Activated CD4-positive, alpha-beta T cell treated with anti-CD3 and anti-CD28 coated beads, Interleukin-2, Interleukin-4, amounts not matched to agents 100 ng/mL and 50 ng/mL, durations not matched to agents 16 hours and 8 hours (primary cell): ENCODE results near the gene PWWP2B.

ENCODE experiments used
- DNase-seq: peaks from one replicate; pipeline ENCODE4 v3.0.0-alpha.2; 2020; ENCODE audit warnings: low spot score

Gene PWWP2B

DNA sequence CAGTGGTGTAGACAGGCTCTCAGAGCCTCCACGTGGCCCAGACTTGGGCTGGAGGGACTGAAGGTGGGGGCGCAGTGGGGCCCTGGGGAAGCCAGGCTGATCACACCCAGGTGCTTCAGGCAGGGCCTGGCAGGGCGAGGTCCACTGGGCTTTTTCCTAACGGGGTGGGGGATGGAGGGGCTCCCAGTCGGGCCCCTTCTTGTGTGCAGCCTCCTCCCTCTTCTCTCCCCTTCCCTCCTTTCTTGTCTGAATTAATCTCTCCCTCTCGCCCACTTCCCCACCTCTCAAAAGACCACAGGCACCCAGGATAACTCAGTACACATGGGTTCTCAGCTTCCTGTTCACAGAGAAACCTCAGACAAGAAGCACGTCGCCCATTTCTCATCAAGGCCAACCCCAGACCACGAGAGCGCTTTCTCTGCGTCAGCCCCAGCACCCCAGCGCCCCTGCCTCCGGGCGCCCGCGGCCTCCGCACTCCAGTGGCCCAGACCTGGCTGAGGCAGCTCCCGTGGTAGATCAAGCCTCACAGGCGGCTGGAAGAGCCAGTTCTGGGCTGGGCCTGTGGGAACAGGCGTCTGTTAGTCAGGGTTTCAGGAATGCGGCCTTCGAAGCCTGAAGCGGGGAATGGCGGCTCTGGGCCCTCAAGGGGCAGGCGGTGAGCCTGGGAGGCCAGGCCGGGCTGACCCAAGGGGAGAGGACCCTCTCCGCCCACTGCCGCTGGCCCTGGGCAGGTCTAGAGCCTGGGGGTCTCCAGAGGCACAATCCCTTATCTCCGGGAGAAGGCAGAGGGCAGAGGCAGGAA, 50.6 kb downstream of the PWWP2B start:
- DNase-seq = peak; percentile 70

DNA sequence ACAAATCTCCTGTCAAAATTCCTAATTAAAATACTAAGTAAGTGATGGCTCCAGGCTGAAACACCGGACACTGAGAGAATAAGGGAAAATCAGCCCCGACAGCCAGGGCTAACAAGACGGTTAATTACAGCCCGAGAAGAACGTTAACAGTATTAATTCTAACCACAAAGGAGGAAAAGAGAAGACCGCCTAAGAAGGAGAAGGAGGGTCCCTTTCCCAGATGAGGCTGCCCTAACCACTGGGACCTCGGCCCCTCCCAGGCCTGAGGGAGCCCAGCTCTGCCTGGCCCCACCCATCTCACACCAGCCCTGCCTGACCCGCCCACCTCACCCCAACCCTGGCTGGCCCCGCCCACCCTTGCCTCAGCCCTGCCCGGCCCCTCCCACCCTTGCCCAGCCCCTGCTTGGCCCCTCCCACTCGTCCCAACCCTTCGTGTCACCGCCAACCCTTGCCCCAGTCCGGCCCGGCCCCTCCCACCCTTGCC, 51.3 kb downstream of the PWWP2B start:
- peak; percentile 74 for DNase-seq

DNA sequence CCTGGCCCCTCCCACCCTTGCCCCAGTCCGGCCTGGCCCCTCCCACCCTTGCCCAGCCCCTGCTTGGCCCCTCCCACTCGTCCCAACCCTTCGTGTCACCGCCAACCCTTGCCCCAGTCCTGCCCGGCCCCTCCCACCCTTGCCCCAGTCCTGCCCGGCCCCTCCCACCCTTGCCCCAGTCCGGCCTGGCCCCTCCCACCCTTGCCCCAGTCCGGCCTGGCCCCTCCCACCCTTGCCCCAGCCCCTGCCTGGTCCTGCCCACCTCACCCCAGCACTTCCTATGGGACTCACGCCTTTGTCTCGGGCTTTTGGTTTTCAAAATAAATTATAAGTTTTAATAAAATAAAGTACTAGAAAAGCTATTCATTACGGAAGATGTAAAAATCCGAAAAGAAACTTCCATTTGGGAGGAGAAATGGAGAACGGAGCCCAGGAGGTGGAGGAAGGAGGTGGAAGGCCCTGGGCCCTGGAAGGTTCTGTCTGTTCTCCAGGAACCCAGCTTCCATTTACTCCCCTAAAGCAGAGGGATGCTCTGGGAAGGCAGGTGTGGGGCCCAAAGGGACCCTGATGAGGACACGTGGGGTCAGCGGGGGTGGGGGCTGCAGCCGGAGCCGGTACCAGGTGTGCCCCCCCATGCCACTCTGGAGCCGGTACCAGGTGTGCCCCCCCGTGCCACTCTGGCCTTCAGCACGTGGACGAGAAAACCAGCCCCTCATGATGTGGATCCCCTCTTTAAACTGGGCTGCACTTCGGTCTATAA, 52.2 kb downstream of the PWWP2B start:
- no peak for DNase-seq

DNA sequence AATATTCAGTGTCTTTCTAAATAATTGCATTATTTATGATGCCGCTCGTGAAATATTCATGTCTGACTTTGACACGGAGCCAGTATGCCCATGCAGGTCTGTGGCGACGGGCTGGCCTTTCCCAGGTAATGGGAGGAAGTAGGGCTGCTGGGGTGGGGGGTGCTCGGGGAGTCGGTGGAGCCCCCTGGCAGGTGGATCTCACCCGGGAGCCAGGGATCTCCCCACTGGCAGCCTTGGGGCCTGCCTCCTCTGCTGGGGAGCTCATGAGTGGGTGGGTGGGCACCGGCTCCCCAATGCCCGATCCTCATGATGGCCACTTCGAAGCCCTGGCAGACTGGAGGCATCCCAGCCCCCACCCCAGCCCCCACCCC, 52.8 kb downstream of the PWWP2B start:
- no peak for DNase-seq

DNA sequence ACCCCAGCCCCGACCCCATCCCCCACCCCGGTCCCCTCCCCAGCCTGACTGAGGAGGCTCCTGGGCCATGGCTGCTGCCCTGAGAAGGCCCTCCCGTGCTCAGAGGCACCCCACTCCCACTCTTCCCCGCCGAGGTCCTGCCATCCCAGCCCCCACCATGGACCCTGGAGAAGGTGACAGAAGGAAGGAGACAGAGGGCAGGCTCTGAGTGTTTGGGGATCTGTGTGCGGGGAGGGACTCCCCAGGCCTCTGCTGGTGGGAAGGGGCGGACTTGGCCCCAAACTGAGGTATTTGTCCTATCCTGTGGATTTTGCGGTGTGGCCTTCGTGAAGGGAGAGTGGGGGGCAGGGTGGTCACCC, 53.4 kb downstream of the PWWP2B start:
- DNase-seq = no peak

DNA sequence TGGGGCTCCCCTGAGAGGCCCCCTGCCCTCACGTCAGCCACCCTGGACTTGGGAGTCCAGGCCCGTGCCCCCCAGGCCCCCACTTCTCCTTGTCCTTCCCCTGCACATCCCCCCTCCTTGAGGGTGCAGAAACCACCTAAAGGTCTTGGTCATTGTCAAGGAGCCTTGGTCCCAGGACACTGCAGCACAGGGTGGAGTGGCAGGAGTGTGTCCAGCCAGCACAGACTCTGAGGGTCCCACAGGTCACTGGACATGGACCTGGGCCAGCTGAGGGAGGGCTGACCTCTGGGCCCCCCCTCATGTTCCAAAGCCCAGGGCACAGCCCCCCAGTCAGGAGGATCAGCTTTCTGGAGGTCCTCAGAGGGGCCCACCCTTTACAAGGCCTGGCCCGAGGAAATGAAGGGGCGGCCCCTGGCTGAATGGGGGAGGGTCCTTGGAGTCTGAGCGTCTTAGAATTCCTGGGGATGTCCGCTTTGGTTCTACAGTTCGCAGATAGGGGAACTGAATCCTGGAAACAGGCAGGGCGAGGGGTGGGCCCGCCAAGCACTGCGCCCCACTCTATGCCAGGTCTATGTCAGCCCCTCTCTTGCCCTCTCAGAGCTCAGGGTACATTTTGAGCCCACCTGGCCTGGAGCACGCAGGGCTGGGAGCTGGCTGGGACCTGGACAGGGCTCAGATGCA, 54.0 kb downstream of the PWWP2B start:
- DNase-seq = no peak

DNA sequence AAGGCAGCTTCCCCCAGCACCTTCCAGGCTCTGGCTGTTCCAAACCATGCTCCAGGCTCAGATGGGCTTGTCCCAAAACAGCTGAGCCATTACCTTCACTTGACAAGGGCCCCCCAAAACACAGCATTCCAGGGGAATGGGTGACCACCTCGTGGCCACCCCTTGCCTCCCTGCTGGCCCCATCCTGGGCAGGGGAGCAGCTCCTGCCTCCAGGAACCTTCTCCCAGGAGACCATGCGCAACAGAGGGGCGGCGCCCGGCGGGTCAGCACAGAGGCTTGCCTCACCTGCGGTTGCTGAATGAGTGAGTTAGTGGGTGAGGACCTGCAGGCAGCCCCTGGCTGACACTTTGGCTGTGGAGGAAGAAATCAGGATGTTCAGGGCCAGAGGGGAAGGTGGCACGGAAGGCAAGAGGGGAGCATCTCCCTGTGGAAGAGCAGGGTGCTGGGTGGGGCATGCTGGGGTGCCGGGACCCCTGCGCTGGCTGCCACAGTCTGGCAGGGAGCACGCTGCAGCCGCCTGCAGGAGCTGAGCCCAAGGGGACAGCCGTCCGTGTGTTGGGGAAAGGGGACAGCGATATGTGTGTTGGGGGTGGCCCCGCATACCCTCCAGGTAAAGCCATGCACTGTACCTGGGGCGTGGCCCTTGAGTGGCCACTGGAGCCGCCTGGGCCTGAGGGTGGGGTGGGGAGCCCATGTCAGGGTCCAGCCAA, 54.7 kb downstream of the PWWP2B start:
- no peak for DNase-seq

DNA sequence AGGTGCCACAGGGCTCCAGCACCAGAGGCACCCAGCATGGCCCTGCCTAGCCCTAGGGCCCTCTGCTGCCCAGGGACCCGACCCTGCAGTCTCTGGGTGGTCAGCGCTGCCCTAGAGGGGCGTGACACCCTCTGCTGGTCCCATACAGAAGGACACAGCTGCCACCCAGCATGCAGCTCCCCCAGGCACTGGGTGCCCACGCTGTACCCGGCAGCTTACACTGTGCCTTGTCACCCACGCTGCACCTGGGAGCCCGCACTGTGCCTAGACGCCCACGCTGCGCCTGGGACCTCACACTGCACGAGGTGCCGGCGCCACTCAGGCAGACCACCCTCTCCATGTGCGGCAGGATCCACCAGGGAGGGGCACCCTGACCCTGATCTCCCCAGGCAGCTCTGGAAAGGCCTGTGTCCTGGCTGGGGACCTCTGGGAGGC, 55.2 kb downstream of the PWWP2B start:
- no peak for DNase-seq

DNA sequence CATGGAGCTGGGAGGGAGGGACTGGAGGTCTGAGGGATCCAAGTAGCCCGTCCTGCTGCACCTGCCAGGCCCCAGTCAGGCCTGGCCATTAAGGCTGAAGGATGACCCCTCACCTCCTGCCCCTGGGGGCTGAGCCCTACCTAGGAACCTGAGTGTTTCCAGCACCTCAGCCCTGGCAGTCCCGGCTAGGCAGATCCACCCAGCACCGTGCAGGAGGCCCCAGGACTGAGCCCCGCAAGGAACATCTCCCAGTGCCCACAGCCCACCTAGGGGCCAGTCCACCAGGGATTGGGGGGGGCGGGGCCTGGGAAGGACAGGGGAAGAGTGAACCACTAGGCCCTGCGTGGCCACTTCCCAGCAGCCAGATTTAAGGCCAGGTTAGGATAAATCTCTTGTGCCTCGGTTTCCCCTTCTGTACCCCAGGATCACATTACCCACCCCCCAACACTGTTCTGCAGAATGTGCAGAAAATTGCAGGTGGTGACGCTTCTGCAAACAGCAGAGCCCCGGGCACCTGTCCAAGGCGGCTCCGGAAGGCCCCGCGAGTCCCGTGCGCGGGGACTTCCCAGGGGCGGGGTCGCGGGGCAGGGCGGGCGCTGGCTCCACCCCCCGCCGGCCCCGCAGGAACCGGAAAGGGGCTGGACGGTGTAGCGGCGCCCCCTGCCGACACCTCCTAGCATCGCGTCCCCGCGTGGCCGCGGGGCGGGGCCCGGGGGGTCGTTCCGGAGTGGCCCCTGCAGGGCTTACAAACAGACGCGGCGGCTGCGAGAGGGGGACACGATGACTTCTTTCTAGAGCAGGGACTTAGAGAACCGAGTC, 55.9 kb downstream of the PWWP2B start:
- DNase-seq = peak; percentile 83

DNA sequence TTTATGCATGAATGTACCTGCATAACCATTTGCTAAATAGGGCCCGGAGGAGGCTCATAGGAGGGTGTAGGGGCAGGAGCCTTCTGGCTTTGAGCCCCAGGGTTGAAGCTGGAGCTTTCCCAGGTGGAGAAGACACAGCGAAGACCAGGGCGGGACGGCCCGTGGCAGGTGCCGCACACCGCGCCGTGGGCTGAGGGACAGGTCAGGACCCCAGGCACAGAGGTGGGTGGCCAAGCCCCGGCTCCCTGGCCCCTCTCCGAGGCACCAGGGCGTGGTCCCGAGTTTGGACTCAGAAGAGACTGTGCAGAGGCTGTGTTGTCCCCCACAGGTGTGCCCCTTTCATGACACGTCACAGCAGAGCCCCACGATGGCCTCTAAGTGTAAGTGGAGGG, 56.5 kb downstream of the PWWP2B start:
- no peak for DNase-seq

DNA sequence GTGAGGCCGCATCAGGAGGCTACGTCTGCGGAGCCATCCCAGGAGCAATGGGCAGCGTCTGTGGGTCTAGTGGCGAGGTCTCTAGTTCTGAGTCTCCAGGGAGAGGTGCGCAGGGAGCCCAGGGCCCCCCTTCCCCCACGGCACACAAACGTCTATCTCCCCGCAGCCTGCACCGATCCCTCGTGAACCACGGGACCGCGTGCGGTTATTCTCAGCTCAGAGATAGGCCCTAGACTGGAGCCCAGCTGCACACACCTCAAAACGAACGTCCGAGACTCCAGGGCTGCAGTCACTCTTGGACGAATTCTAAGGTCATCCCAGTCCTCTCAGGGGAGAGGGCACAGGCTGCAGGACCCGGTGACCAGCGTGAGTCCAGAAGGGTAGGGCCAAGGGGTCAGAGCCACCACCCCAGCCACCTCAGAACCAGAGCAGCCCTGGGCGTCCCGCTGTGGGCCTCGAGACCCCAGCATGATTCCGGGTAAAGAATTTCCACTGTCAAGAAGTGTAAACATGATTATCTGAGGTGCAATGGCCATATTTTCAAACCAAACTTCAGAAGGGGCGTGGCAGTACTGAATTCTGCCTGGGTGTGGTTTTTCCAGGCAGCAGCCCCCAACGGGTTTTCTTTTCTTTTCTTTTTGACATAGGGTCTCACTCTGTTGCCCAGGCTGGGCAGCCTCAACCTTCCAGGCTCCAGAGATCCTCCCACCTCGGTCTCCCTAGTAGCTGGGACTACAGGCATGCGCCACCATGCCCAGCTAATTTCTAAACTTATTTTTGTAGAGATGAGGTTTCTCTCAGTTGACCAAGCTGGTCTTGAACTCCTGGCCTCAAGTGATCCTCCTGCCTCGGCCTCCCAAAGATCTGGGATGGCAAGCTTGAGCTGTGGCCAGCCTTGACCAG, 57.5 kb downstream of the PWWP2B start:
- DNase-seq = no peak

DNA sequence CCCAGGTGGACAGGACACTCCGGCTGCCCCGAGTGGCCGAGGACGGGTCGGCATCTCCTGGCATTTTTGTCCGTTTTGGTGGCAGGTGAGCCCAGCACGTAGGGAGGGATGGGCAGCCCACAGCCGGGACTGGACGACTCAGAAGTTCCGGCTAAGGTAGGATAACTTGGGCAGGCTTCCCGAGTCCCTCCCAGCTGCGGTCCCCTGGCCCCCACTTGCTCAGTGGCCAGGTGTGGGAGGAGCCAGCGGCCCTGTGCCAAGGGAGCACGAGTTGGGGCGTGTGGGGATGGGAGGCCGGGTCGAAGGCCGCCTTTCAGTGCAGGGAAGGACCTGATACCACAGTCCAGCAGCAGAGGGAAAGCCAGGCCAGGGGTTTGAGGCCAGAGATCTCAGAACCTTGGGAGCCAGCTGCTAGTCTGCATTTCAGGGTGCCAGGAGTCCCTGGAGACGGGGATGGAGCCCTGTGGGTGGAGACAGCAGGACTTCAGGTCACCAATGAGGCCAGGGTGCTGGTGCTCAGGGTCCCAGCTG, 58.5 kb downstream of the PWWP2B start:
- no peak for DNase-seq

DNA sequence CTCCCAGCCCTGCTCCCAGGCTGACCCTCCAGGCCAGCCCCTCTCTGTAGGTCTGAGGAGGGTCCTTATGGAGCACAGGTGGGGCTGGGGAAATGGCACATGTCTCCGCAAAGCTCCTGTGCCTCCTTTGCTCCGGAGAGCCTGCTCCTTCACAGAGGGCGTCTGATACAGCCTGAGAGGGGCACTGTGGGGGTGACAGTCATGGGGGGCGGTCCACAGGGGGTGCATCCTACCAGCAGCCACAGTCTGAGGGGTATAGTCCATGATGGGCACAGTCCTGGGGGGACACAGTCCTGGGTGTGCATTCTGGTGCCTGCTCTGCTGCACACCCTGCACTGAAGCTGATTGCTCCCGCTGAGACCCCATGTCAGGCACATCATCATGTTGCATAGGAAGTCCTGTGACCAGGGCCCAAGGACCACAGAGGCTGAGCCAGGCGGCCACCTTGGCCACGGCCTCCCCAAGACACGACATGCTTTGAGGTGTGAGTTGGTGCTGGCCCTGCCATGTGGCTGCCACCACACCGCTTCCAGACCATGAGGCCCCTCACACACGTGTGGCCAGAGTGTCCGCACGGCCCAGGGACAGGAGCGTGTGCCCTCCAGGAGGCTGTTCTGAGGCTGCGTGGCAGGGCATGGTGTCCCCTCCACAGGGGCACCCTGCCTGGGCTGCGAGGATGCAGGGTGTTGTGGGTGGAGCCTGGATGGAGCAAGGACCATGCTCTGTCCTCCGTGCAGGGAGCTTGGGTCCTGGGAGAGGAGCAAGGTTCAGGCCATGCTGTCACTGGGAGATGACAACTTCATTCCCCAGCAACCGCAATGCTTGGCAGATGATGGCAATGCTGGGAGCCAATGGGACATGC, 59.2 kb downstream of the PWWP2B start:
- DNase-seq = no peak

DNA sequence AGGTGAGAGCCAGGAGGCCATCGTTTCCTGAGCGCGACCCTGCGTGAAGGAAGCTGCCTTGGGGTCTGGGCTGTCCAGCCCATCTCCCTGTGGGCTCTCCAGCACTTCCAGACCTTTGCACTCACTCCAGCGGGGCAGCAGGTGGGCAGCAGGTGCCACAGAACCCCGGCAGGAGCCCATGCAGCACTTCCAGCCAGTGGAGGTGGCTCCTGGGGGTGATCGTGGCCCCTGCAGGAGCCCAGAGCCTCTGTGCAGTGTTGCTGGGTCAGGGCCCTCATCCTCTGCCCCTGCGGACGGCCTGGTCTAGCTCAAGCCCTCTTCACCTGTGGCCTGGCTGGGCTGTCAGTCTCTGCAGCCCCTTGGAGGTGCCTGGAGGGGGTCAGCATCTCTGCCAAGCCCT, 59.9 kb downstream of the PWWP2B start:
- DNase-seq = no peak

DNA sequence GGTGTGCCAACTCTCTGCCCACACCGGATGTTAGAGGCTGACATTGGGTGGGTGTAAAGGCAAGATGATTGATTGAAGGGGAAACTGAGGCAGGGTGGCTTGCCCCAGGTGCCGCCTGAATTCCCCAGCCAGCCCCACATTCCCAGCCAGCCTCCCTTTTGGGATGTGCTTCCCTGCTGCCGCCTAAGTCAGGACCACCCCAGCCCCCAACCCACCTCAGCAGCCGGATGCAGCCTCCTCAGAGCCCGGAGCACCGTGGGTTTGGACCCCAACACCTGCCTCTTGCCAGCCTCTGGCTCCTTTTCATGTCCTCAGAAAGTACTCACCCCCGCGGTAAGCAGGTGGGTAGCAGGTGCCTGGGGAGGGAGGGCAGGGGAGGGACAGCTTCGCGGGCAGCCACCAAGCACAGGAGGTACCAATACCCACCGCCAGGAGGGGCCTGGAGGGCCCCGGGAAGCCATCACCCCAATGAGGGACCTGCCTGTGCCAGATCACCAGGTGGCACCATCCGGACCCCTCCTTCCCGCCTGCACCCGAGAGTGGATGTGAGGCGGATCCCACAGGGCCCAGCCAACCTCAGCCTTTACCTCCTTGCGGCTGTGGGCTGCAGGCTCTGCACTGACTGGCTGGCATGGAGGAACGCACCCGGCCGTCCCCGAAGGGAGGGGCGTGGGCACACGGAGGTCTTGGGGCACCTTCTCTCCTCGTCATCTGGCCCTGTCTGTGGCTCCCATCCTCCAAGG, 60.5 kb downstream of the PWWP2B start:
- no peak for DNase-seq

DNA sequence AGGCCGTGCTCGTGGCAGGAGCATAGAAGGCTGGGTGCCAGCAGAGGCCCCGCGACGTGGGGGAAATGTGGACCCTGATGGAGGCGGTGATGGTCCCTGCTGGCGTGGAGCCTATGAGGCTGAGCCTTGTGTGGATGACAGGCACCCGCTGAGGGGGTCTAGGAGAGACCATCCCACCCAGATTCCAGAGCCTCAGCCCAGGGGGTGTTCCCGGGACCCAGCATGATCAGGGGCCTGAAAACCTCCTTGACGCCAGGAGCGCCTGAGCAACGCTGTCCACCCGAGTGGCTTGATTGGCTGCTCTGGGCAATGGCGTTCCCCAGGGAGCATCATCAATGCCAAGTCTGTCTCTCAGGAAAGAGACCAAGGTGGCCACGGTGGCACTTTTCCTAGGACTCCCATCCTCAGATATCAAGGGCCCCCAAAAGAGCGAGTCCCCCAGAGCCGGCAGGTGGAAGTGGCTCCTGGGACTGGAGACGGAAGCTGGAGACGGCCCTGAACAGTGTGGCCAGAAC, 61.1 kb downstream of the PWWP2B start:
- no peak for DNase-seq

DNA sequence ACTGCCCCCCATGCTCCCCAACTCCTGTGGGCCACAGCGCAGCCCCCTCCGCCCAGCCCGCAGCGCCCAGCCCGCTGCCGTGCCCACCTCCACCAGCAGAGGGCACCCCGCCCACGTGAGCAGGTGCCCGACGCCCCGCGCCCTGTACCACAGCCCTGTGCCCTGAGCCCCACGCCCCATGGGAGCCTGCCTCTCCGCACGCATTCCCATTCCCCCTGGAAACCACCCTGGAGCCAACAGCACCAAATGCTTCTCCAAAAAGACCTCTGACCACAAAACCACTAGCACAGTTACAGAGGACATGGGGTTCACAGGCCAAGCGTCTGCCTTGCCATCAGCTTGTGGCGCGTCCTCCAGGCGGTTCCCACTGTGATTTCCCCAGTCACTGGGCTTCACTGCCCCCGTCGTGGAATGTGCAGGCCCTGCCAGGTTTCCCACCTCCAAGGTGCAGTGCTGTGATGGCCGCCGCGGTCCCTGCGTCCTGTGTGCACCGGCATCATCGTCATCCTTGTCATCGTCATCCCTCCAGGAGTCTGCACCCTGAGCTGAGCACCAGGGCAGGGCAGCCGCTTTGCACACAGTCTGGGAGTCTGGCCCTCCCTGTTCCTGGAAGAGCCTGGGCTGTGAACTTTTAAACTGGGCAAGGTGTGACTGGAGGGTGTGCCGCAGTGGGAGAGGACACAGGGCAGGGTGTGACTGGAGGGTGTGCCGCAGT, 61.7 kb downstream of the PWWP2B start:
- peak; percentile 52 for DNase-seq
